Activated B cell treated with CpG ODN at 0.5 μM for 24 hours (primary cell): ENCODE data around the gene PAGE5. TPM values are rescaled to one million over a fixed set of nuclear protein-coding genes. Genes with fewer than 3 reads are reported as not detected.

Experiments used
- ATAC-seq: fragments of 200-7000 bp; cut with Tn5 transposase; one replicate; pipeline ENCODE4 v1.10.0; 2021; ENCODE audit warnings: low read depth, mild to moderate bottlenecking, moderate library complexity
- CTCF ChIA-PET: fragments of 350-600 bp; sonication (Branson Sonifier 250); formaldehyde crosslinking; loops from one replicate; lab custom pipeline; 2021; ENCODE audit warnings: antibody characterized with exemption; lab: Charles Lee
- POLR2A ChIA-PET: fragments of 350-600 bp; sonication (Branson Sonifier 250); formaldehyde crosslinking; loops from one replicate; lab custom pipeline; 2021; ENCODE audit warnings: antibody characterized with exemption; lab: Charles Lee
- DNase-seq: peaks from one replicate; pipeline ENCODE4 v3.0.0; 2022
- H3K27ac Mint-ChIP-seq: one replicate; pipeline ENCODE4 v1.8.0; 2020; ENCODE audit warnings: mixed read lengths
- H3K27me3 Mint-ChIP-seq: one replicate; pipeline ENCODE4 v1.8.0; 2021; ENCODE audit warnings: mixed read lengths
- H3K36me3 Mint-ChIP-seq: one replicate; pipeline ENCODE4 v1.8.0; 2021; ENCODE audit warnings: low read depth, mixed read lengths
- H3K4me1 Mint-ChIP-seq: one replicate; pipeline ENCODE4 v1.8.0; 2021; ENCODE audit warnings: mixed read lengths
- H3K4me3 Mint-ChIP-seq: one replicate; pipeline ENCODE4 v1.8.0; 2020; ENCODE audit warnings: mild to moderate bottlenecking, mixed read lengths
- H3K9me3 Mint-ChIP-seq: one replicate; pipeline ENCODE4 v1.8.0; 2020; ENCODE audit warnings: mixed read lengths
- intact Hi-C: fragments of 100-400 bp; cut with micrococcal nuclease; formaldehyde crosslinking; loops from one replicate; pipeline ENCODE4 v1.15.1; 2024
- total RNA-seq: library from RNA; stranded (reverse); gene quantifications from 2 replicates; pipeline ENCODE4 v1.2.3, GENCODE V29; 2022
- TF ChIP-seq, protein P1 (sequence below): fragments of 200-600 bp; IDR thresholded peaks from one replicate; pipeline ENCODE4 v1.8.0; 2022; ENCODE audit warnings: antibody characterized with exemption, mild to moderate bottlenecking

PAGE5 gene
- total RNA-seq, 1 donor from 2014 or later = 0.67 TPM

DNA sequence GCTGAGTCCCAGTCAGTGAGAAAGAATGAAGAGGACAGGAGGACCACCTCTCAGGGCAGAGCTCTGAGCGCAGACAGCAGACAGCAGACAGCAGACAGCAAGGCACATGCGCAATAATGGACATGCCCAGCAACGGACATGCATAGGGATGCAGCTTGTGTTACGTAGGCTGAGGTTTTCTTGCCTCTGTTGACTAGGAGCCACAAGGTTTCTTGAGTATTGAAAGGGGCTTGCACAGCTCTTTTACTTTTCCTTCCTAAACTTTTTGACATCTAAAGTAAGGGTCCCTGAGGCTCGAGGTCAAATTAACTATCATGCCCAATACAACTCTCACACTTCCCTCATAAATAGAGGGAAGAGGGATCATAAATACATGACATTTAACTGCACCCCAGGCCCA, 44.7 kb downstream of the PAGE5 start, which contains the start of gene PAGE3:
Gene PAGE3, minus strand, starts transcription at position 101 of the 400 bp plus-strand sequence. CDS start 1,013 bp downstream, outside the sequence.
- intact Hi-C loops = no loop called here
- H3K9me3 Mint-ChIP-seq = no peaks in the 10 kb centered on the region

More for the DNA sequence above, 44.7 kb downstream of the PAGE5 start, which contains the start of gene PAGE3:
- ChIA-PET CTCF (no interaction called here), POLR2A (no interaction called here)
- Mint-ChIP-seq H3K4me1 (no peaks in the 10 kb centered on the region), H3K4me3 (no peak within 1 kb of the TSS), H3K36me3 (no peaks in the 10 kb centered on the region), H3K27ac (no peak within 1 kb of the TSS), H3K27me3 (no peaks in the 10 kb centered on the region)
- ATAC-seq (no peak), DNase-seq (no peak)
- TF ChIP-seq, protein P1, sequence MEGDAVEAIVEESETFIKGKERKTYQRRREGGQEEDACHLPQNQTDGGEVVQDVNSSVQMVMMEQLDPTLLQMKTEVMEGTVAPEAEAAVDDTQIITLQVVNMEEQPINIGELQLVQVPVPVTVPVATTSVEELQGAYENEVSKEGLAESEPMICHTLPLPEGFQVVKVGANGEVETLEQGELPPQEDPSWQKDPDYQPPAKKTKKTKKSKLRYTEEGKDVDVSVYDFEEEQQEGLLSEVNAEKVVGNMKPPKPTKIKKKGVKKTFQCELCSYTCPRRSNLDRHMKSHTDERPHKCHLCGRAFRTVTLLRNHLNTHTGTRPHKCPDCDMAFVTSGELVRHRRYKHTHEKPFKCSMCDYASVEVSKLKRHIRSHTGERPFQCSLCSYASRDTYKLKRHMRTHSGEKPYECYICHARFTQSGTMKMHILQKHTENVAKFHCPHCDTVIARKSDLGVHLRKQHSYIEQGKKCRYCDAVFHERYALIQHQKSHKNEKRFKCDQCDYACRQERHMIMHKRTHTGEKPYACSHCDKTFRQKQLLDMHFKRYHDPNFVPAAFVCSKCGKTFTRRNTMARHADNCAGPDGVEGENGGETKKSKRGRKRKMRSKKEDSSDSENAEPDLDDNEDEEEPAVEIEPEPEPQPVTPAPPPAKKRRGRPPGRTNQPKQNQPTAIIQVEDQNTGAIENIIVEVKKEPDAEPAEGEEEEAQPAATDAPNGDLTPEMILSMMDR = no peak

Other genes starting within 250 kb of the PAGE5 start
- 0.71 and 0.73 TPM in 2 replicates for gene PFKFB1, start 226.2 kb upstream of the PAGE5 start, total RNA-seq
- 19.6 and 22.2 TPM in 2 replicates for gene APEX2, start 220.0 kb upstream of the PAGE5 start, total RNA-seq
- gene ALAS2, start 189.4 kb upstream of the PAGE5 start, total RNA-seq = 0.39 and 0.82 TPM in 2 replicates
- not detected in 2 replicates for gene PAGE2B, start 145.3 kb upstream of the PAGE5 start, total RNA-seq
- not detected in 2 replicates for gene PAGE2, start 131.3 kb upstream of the PAGE5 start, total RNA-seq
- gene PAGE3, start 44.6 kb downstream of the PAGE5 start, total RNA-seq = not detected in 2 replicates
- gene MAGEH1, start 231.8 kb downstream of the PAGE5 start, total RNA-seq = 8.4 and 9.8 TPM in 2 replicates